Umbilical cord (tissue), 2 donors: ENCODE results near the gene CISTR. TPM values are rescaled to one million over a fixed set of nuclear protein-coding genes. Genes with fewer than 3 reads are reported as not detected.

ENCODE experiments used
- DNase-seq: peaks from one replicate; pipeline ENCODE4 v3.0.0-alpha.2; 2015; ENCODE audit warnings: low spot score
- total RNA-seq: library from RNA; depleted of rRNA; stranded (reverse); fragments of >200 nt; gene quantifications from one replicate; pipeline ENCODE4 v1.2.3, GENCODE V29; 2014; ENCODE audit warnings: low replicate concordance; ENCODE audit not compliant: insufficient read depth

Gene CISTR
- total RNA-seq, 1 donor from 2014 or later: not detected

- peak; percentile 70 for DNase-seq
Observed at GRCh38 chr12:53743266-53744129, 8.3 kb downstream of the CISTR start.

GRCh38 chr12:53740130-53740491 is 11.7 kb downstream of the CISTR start:
- no peak for DNase-seq

GRCh38 chr12:53739214-53740129 is 12.3 kb downstream of the CISTR start:
- no peak for DNase-seq

GRCh38 chr12:53738406-53739213 is 13.2 kb downstream of the CISTR start:
- DNase-seq: no peak

- DNase-seq: no peak
Observed at GRCh38 chr12:53737951-53738405, 13.8 kb downstream of the CISTR start.

GRCh38 chr12:53737093-53737808 is 14.5 kb downstream of the CISTR start:
- DNase-seq: no peak

GRCh38 chr12:53736592-53736991 is 15.2 kb downstream of the CISTR start:
- DNase-seq: no peak

GRCh38 chr12:53735556-53735955 is 16.2 kb downstream of the CISTR start:
- DNase-seq: no peak

- no peak for DNase-seq
Observed at GRCh38 chr12:53734425-53734824, 17.4 kb downstream of the CISTR start.

GRCh38 chr12:53733807-53734200 is 18.0 kb downstream of the CISTR start:
- DNase-seq: no peak

GRCh38 chr12:53733051-53733806 is 18.6 kb downstream of the CISTR start:
- DNase-seq: no peak

GRCh38 chr12:53729644-53730043 is 22.1 kb downstream of the CISTR start:
- DNase-seq: no peak

- DNase-seq: no peak
Observed at GRCh38 chr12:53728206-53728605, 23.6 kb downstream of the CISTR start.

GRCh38 chr12:53727310-53728041 is 24.3 kb downstream of the CISTR start, which contains the start of gene CALCOCO1:
TSS of gene CALCOCO1 (minus strand) at chr12:53727452. CDS start at chr12:53725242, 2,210 bp downstream.
- peak; percentile 100 for DNase-seq

GRCh38 chr12:53726946-53727309 is 24.9 kb downstream of the CISTR start:
- no peak for DNase-seq

GRCh38 chr12:53726341-53726740 is 25.4 kb downstream of the CISTR start:
- DNase-seq: no peak

- peak; percentile 19 for DNase-seq
Observed at GRCh38 chr12:53725824-53726223, 26.0 kb downstream of the CISTR start.

- DNase-seq: no peak
Observed at GRCh38 chr12:53722450-53723041, 29.2 kb downstream of the CISTR start.

GRCh38 chr12:53720946-53721345 is 30.8 kb downstream of the CISTR start:
- DNase-seq: no peak
